Lung (tissue), 12 donors: ENCODE measurements around the gene UBL7. TPM values are rescaled to one million over a fixed set of nuclear protein-coding genes. Genes with fewer than 3 reads are reported as not detected.

Source experiments
- ATAC-seq: fragments of 200-7000 bp; cut with Tn5 transposase; one replicate; pipeline ENCODE4 v1.9.1; 2020; ENCODE audit warnings: moderate number of reproducible peaks; ENCODE audit not compliant: insufficient read depth, low FRiP score
- DNase-seq, 3 donors: peaks; one replicate each; pipeline ENCODE4 v3.0.0-alpha.2; 2013 to 2017
- H3K27ac ChIP-seq, 2 donors: one replicate each; pipeline ENCODE4 v1.5.1; 2013; ENCODE audit warnings: mild to moderate bottlenecking in 2 of 2, moderate library complexity in 2 of 2, control low read depth in 1 of 2, inconsistent platforms in 1 of 2, low read depth in 1 of 2, low read length in 1 of 2
- H3K27me3 ChIP-seq, 3 donors: one replicate each; pipeline ENCODE4 v1.5.1; 2013; ENCODE audit warnings: low read length in 2 of 3; ENCODE audit not compliant: control insufficient read depth in 3 of 3, insufficient read depth in 3 of 3
- H3K36me3 ChIP-seq, 4 donors: one replicate each; pipeline ENCODE4 v1.5.1; 2013; ENCODE audit warnings: low read length in 4 of 4, mild to moderate bottlenecking in 1 of 4, moderate library complexity in 1 of 4; ENCODE audit not compliant: control insufficient read depth in 4 of 4, insufficient read depth in 4 of 4
- H3K4me1 ChIP-seq, 5 donors: one replicate each; pipeline ENCODE4 v1.5.1; 2013; ENCODE audit warnings: low read length in 5 of 5, mild to moderate bottlenecking in 2 of 5, moderate library complexity in 1 of 5; ENCODE audit not compliant: control insufficient read depth in 5 of 5, insufficient read depth in 5 of 5
- H3K4me3 ChIP-seq: one replicate; pipeline ENCODE4 v1.5.1; 2013; ENCODE audit warnings: mild to moderate bottlenecking, control low read depth, moderate library complexity
- H3K9ac ChIP-seq, 2 donors: one replicate each; pipeline ENCODE4 v1.5.1; 2013; ENCODE audit warnings: low read length in 2 of 2, control low read depth in 1 of 2; ENCODE audit not compliant: insufficient read depth in 1 of 2
- H3K9me3 ChIP-seq, 4 donors: one replicate each; pipeline ENCODE4 v1.5.1; 2013; ENCODE audit warnings: low read length in 3 of 4, mild to moderate bottlenecking in 1 of 4, moderate library complexity in 1 of 4; ENCODE audit not compliant: control insufficient read depth in 4 of 4, insufficient read depth in 3 of 4
- CTCF ChIP-seq: IDR thresholded peaks from 2 replicates; pipeline ENCODE4 v1.5.1; 2012; ENCODE audit warnings: mild to moderate bottlenecking; ENCODE audit errors: control extremely low read depth, extremely low read depth
- WGBS, 2 donors: extraction: QIAGEN DNeasy Blood & Tissue Kit; methylation state at CpG; one replicate each; pipeline ENCODE4 v1.1.7; 2013; 5-methylcytosine and 5-hydroxymethylcytosine counted together
- polyA plus RNA-seq, 2 donors: library from polyadenylated mRNA; stranded (reverse); fragments of 200-250 nt; gene quantifications; one replicate each; pipeline ENCODE4 v1.2.1, GENCODE V29; 2013
- total RNA-seq, 2 donors: library from RNA; depleted of rRNA in 1 of 2; stranded (reverse); fragments of >200 nt in 1 of 2; gene quantifications; one replicate each; pipeline ENCODE4 v1.2.1, GENCODE V29; 2014 to 2021
- donor health status: control.
- donor health status: control.
- donor health status: Bipolar disorder and iron deficiency.
- donor health status: healthy.
- donor health status: DM: yes; HTN: yes; CAD: no.

UBL7 gene
- total and polyA plus RNA-seq, 4 donors: 31.8 to 48.0 (median 40.4) TPM

GRCh38 chr15:74504836-74505235 lies 43.9 kb upstream of the UBL7 start:
- Histone ChIP-seq H3K36me3 (peaks cover 0 to 4% (median 1%) of the 10 kb centered on the region in 4 donors), H3K9ac (no peak overlapping the region), H3K27ac (no peak overlapping the region), H3K27me3 (no peaks in the 10 kb centered on the region), H3K4me1 (no peaks in the 10 kb centered on the region), H3K4me3 (no peak overlapping the region), H3K9me3 (no peaks in the 10 kb centered on the region)
- no peak for DNase-seq
- WGBS, 2 donors: 96% methylated on average over 4 of the region's 4 CpGs
- no peak for ATAC-seq
- TF ChIP-seq CTCF: no peak

- Histone ChIP-seq H3K36me3 (peaks cover 0 to 4% (median 1%) of the 10 kb centered on the region in 4 donors), H3K9me3 (no peaks in the 10 kb centered on the region), H3K4me1 (no peaks in the 10 kb centered on the region), H3K27ac (no peak overlapping the region), H3K4me3 (no peak overlapping the region), H3K27me3 (no peaks in the 10 kb centered on the region), H3K9ac (no peak overlapping the region)
- TF ChIP-seq CTCF: no peak
- 83 to 90% methylated on average over 3 of the region's 3 CpGs for WGBS, 2 donors
- ATAC-seq (no peak), DNase-seq (no peak)
Measured at GRCh38 chr15:74504418-74504817, 43.5 kb upstream of the UBL7 start.

GRCh38 chr15:74502301-74502700 lies 41.3 kb upstream of the UBL7 start:
- DNase-seq (no peak), ATAC-seq (no peak)
- Histone ChIP-seq H3K27ac (no peak overlapping the region), H3K27me3 (no peaks in the 10 kb centered on the region), H3K4me1 (no peaks in the 10 kb centered on the region), H3K9ac (no peak overlapping the region), H3K9me3 (no peaks in the 10 kb centered on the region), H3K4me3 (no peak overlapping the region), H3K36me3 (peaks cover 0 to 4% (median 1%) of the 10 kb centered on the region in 4 donors)
- TF ChIP-seq CTCF: no peak
- 75 to 92% methylated on average over 3 of the region's 3 CpGs for WGBS, 2 donors

- no peak for TF ChIP-seq CTCF
- 98 to 100% methylated on average over 2 of the region's 2 CpGs for WGBS, 2 donors
- peaks cover 0 to 4% (median 2%) of the 10 kb centered on the region in 4 donors for H3K36me3 ChIP-seq
- H3K4me3 ChIP-seq: no peak overlapping the region
- H3K4me1 ChIP-seq: no peaks in the 10 kb centered on the region
- ATAC-seq (no peak), DNase-seq (no peak)
- H3K9ac ChIP-seq: no peak overlapping the region
- H3K27me3 ChIP-seq: no peaks in the 10 kb centered on the region
- H3K27ac ChIP-seq: no peak overlapping the region
- no peaks in the 10 kb centered on the region for H3K9me3 ChIP-seq
Measured at GRCh38 chr15:74500401-74500800, 39.4 kb upstream of the UBL7 start.
